ENCODE data around the gene PROCA1.
A peak's percentile ranks its signal among the peaks of the same experiment; 100 is the strongest.
"Not testable (repeated sequence)": the region's sequence is repeated elsewhere in the genome, so short reads cannot be mapped to it uniquely, and the experiment has no call there.

Gene PROCA1

DNA sequence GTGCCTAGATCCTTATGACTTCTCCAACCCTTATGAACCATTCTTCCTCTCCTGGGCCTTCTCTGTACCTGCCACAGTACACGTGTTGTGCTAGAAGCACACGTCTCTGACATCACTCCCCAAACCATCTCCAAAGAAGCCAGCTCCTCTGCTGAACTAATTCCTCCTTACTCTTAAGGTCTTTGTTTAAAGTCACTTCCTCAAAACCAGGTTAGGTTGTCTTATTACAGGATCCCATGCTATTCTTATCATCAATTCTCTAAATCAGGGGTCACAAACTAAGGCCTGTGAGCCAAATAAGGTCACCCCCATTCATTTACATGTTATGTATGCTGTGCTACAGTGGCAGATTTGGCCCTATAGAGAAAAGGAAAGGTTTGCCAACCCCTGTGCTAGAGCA lies 45.7 kb downstream of the PROCA1 start:
- no peak for DNase-seq

DNA sequence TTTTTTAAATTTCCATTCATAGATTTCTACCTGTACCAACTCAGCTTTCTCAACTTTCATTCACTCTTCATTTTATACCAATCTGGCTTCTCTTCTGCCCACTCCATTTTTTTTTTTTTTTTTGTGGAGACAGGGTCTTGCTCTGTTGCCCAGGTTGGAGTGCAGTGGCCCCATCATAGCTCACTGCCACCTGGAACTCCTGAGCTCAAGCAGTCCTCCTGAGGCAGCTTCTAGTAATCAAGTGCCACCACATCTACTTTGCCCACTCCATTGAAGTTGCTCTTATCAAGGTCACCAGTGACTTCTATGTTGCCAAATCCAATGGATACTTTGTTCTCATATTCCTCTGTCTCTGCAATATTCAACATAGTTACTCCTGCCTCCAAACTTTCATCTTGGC lies 48.0 kb downstream of the PROCA1 start:
- no peak for DNase-seq

DNA sequence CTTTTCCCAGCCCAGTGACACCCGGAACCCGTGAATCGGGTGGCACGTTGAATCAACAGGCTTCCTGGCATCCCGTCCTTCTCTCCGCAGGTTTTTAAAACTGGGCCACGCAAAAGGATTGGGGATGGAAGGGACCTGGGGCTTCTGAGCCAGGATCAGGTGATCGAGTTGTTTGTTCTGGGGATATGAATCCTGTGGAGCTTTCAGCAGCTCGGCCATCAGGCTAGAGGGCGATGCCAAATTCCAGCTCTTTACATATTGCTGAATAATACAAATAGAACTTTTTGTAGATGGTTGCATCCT lies 49.2 kb downstream of the PROCA1 start:
- DNase-seq, result no peak

DNA sequence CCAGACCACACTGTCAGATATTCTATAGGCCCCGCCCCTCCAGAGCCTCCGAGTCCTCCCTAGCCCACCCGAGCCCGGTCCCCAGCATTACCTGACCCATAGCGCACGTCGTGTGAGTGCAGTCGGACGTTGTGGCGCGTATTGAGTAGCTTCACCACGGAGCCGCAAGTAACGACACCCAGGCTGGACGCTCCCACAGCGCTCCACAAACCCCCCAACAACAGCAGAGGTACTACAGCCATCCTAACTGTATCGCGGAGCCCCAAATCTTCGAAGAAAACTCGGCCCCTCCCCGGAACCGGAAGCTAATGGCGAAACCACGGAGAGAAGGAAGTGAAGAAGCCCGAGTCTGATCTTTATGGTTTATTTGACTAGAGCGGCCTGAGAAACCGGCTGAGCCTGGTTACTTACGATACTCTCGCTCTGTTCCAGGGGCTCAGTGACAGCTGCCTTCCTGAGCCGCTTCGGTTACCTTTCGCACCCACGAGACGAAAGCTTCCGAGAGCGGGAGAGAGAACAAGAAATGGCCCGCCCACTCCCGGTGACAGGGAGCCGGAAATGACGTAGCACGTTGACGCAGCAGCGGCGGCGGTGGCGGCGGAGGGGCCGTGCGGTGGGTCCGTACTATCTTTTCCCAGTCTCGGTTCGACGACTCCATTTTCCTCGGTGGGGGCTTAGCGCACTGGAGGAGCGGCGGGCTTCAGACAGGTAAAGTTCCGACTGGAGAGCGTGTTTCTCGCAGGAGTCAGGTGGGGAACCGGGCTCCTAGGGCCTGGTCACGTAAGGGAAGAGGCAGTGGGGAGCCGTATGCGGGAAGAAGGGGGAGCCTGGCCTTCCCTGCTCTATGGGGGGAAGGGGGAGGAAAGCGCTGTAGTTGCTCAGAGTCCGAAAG lies 49.8 kb downstream of the PROCA1 start, which contains the start of the genes SDF2 and SUPT6H:
Gene SDF2, minus strand, starts transcription at position 272 of the 892 bp plus-strand sequence. Its CDS starts 30 bp downstream, at position 242.
Gene SUPT6H, plus strand, starts transcription at position 571 of the 892 bp plus-strand sequence. CDS start 11,197 bp downstream, outside the sequence.
- DNase-seq, result peak; percentile 97

DNA sequence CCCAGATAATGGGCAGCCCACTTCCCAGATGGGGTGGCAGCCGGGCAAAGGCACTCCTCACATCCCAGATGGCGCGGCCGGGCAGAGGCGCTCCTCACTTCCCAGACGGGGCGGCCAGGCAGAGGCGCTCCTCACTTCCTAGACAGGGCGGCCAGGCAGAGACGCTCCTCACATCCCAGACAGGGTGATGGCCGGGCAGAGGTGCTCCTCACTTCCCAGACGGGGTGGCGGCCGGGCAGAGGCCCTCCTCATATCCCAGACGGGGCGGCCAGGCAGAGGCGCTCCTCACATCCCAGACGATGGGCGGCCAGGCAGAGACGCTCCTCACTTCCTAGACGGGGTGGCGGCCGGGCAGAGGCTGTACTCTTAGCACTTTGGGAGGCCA lies 52.2 kb downstream of the PROCA1 start:
- not testable (repeated sequence) for DNase-seq

DNA sequence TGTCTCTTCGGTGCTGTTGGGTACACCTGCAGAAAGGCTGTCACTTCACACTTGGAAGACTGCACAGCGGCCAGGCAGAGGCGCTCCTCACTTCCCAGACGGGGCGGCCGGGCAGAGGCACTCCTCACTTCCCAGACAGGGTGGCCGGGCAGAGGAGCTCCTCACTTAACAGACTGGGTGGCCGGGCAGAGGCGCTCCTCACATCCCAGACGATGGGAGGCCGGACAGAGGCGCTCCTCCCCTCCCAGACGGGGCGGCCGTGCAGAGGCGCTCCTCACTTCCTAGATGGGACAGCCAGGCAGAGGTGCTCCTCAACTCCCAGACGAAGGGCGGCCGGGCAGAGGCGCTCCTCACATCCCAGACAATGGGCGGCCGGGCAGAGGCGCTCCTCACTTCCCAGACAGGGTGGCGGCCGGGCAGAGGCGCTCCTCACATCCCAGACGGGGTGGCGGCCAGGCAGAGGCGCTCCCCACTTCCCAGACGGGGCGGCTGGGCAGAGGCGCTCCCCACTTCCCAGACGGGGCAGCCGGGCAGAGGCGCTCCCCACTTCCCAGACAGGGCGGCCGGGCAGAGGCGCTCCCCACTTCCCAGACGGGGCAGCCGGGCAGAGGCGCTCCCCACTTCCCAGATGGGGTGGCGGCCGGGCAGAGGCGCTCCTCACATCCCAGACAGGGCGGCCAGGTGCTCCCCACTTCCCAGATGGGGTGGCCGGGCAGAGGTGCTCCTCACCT lies 52.8 kb downstream of the PROCA1 start:
- DNase-seq, result not testable (repeated sequence)

DNA sequence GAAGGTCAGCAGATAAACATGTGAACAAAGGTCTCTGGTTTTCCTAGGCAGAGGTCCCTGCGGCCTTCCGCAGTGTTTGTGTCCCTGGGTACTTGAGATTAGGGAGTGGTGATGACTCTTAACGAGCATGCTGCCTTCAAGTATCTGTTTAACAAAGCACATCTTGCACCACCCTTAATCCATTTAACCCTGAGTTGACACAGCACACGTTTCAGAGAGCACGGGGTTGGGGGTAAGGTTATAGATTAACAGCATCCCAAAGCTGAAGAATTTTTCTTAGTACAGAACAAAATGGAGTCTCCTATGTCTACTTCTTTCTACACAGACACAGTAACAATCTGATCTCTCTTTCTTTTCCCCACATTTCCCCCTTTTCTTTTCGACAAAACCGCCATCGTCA lies 53.3 kb downstream of the PROCA1 start:
- DNase-seq, result not testable (repeated sequence)

DNA sequence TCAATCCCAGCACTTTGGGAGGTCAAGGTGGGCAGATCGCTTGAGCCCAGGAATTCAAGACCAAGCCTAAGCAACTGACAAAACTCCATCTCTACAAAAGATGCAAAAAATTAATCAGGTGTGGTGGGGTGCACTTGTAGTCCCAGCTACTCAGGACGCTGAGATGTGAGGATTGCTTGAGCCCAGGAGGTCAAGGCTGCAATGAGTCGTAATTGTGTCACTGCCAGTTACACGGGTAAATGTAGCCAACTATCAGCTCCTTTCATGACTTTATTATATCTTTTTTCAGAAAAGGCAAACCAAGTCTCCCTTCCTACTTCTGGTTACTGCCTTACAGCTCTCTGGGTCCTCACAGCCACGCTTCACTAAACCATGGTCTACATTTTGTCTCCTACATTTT lies 53.9 kb downstream of the PROCA1 start:
- DNase-seq, result no peak

DNA sequence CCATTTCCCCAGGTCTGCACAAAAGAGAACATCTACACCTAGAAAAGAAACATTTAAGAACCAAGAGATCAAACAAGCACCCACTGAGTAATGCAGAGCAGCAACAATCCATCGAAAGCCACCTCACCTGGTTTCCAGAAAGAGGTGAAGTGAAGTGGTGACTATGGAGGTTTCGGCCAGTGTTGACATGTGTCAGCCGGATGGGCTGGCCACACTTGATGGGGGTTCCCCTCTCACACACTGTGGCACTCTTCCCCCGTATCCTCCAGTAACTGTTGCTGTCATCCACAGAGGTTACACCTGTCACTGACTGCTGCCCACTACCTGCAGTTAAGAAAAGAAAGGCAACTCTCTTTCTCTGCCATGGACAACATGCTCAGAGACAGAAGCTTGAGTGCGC lies 56.5 kb downstream of the PROCA1 start:
- DNase-seq, result no peak
